NCI-H345 treated with DMSO at 0.1 percent for 48 hours (cell line): ENCODE measurements around the gene FAM186B.
"Not testable (repeated sequence)": the region's sequence is repeated elsewhere in the genome, so short reads cannot be mapped to it uniquely, and the experiment has no call there.

Experiments
- DNase-seq: peaks from one replicate; lab custom pipeline; 2025; ENCODE audit not compliant: unreplicated experiment; lab: John Stamatoyannopoulos, UW

The FAM186B gene

DNA sequence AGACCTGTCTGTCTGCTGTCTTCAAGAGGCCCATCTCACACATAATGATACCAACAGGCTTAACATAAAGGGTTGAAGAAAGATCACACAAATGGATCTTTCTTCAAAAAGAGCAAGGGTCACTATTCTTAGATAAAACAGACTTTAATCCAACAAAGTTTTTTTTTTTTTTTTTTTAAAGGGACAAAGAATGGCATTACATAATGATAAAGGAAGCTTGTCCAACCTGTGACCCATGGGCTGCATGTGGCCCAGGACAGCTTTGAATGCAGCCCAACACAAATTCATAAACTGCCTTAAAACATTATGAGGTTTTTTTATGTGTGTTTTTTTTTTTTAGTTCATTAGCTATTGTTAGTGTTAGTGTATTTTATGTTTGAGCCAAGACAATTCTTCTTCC, 6.8 kb upstream of the FAM186B start:
- no peak for DNase-seq

DNA sequence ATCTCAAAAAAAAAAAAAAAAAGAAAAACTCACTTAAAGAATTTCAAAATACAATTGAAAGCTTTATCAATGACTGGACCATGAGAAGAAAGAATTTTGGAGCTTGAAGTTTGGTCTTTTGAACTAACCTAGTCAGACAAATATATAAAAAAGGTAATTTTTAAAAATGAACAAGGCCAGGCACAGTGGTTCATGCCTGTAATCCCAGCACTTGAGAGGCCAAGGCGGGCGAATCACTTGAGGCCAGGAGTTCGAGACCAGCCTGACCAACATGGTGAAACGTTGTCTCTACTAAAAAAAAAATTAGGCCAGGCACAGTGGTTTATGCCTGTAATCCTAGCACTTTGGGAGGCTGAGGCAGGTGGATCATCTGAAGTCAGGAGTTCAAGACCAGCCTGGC, 5.3 kb upstream of the FAM186B start:
- DNase-seq, result not testable (repeated sequence)

DNA sequence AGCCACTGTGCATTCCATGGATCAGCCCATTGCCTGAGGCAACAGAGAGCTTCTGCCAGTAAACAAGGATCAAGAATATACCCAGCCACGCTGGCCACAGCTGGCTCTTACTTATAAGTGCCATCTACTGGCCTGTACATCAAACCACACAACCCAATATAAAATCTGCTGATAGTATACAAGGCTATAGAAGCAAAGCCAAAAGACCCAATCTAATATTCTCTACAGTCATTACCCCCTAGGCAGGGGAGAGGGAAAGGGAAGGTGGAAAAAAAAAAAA, 4.4 kb upstream of the FAM186B start:
- no peak for DNase-seq

DNA sequence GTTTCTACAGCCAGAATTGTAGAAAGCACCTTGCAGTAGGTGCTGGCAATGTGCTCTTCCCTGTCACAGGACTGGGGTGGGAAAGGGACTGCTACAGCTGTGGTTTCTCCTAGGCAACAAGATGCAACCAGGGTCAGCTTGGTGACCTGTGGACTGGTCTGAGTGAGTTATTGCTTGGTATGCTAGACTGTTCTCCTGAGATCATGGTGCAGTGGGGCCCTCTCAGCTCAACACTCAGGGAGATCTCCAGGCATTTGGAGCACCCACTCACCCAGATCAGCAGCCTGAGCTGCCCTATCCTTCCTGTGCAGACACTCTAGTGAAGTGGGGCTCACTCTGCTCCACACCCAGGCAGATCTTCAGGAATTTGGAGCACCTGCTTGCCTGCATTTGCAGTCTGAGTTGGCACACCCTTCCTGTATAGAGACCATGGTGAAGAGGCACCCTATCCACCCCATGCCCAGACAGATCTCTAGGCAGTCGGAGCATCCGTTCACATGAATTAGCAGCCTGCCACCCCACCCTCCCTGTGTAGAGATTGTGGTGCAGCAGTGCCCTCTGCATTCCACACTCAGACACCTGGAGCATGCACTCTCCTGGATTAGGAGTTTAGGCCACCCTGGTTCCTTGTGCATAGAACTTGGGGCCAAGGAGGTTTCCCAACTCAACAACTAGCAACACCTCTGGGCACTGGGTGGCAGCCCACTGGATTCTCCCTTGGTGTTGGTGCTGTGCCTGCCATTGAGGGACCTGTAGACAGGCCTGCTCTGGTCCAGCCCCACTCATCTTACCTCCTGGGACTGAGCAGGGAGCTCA, 3.8 kb upstream of the FAM186B start:
- DNase-seq, result no peak

DNA sequence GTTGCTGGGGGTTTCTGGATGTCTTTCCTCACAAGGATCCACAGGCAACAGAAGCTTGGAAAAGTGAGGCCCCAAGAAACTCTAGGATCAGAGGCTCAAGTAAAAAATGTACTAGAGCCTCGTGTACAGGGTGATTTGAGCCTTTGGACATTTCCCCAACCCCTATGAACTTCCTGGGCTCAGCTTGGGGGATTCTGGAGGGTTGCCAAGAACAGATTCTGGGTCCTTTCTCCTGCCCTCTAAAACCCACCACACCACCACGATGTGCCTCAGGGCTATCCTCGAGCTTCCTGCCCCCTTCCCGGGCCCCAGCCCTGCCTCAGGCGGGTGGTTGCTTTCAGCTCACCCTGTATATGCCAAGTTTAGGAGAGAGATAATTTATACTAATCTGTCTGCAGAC, 583 bp downstream of the FAM186B start:
- DNase-seq, result no peak

DNA sequence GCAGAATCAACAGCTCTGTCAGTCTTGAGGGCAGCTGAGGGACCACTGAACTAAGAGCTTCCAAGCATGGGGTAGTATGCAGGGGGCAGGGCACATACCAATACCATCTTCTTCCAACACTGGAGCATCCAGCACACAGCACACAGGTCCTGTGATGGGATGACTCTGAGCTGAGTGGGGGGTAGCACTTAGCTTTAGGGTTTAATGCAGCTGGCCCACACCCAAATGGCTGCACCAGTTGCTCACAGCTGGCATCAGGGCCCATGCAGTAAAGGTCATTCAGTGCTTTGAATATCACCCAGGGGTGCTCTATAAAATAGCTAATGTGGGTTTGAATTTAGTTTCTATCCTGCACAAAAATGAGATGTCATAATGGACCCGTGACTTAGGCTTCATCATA, 1.7 kb downstream of the FAM186B start:
- no peak for DNase-seq

DNA sequence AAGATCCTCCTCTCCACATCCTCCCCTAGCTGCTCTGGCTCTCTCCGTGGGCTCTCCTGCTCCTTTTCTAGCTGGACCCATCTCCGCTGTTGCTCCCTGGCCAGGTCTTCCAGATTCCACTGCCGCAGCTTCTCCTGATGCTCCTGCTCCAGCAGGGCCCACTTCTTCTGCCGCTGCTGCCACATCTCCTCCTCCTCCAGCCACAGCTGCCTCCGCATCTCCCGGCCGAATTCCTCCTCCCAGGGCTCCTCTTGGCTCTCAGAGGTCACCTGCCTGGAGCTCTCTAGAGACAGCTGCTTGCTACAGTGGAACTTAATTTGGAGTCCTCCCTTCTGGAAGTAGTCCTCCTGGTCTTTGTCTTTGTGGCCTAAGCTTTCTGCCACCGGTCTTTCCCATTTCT, 5.5 kb downstream of the FAM186B start:
- no peak for DNase-seq

DNA sequence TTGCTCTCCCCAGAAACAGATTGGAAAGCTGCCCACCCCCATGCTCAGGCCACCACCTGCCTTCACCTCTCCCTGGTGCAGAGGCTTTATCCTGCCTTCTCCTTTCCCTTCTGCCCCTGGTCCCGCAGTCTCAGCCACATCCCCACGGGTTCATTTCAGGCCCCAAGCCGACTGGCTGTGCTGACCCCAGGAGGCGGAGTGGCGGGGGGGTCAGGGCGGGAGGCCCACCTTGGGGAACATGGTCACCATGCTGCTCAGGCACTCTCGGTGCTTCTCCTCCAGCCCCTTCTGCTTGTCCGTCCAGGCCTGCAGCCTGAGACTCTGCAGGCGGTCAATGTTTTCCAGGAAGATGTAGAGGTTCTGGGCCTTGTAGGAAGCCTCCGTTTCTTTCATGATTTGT, 6.9 kb downstream of the FAM186B start:
- no peak for DNase-seq

DNA sequence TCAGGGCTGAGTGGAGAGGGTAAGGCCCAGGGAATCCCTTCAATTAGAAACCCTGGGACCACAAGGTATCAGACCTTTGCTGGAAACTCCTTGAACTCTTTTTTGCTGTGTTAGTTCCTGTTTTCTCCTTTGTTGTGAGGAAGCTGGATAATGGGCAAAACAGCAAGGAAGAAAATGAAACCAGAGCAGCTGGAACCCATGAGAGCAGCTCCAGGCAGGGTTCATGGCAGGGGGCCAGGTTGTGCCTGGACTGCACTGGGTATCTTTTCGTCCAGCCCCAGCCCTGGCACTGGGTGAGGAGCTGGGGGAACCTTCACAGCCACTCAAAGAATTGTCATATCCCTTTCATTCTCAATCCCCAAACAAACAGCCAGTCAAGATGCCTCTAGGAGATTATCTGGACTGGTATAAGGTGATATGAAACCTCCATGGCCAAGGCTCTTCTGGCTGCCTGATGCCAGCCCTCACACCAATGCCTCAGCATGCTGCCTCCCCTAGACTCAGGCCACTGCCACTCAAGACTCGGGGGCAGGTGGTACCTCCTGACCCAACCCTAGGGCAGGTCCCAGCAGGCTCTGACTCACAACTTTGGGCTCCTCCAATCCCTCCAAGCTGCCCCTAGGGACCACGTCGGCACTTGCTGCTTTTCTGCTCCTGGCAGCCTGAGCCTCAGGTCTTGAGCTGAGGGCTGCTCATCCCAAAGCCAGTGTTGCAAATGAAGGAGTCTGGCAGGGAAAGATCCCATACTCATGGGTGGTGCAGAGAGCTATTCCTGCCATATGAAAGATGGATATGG, 16.5 kb downstream of the FAM186B start:
- DNase-seq, result no peak

DNA sequence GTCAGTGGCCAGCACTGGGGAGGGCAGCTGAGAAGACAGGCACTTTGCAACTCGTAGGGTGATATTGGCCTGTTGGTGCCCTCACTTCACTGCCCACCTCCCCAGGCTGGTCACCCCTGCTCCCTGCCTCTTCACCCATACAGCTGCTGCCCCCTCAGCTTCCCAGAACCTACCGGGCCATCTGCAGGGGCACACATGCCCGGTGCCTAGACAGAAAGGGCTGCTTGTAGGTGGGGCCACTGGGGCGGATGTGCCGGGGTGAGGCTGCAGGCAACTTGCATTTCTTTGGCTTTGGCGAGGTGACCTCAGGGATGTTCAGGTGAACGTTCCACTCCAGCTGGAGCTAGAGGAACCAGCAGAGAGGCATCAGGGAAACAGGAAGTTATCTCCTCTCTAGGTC, 17.2 kb downstream of the FAM186B start:
- DNase-seq, result no peak

DNA sequence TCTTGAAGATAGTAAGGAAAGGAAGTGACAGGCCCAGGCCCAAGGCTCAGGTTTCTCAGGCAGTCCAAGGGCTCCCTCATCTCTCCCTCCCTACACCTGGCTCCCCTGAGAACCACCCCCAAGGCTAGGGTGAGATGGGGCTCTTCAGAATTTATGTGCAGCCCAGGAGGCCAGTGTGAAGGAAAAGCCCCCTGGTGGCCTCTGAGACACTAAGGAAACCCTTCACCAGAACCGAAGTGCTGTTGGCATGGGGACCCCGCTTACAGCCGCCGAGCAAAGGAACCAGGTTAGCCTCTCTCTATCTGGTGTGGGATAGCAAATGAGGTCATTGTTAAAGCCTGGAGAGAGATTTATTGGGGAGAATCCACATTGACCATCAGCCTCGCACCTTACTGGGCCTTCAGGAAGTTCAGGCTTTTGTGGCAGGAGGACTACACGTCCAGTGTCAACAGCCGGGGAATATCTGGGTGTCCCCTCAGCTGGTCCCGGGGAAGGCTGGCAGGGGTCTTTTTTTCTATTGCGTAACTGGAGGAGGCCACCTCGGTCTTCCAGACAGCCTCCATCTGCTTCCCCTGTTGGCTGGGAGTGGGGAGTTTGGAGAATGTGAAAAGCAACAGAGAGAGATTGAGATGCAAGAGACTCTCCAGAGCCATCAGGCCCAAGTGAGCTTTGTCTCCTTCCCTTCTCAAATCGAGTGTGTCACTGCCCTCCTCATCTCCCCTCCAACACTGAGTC, 18.1 kb downstream of the FAM186B start:
- DNase-seq, result no peak

DNA sequence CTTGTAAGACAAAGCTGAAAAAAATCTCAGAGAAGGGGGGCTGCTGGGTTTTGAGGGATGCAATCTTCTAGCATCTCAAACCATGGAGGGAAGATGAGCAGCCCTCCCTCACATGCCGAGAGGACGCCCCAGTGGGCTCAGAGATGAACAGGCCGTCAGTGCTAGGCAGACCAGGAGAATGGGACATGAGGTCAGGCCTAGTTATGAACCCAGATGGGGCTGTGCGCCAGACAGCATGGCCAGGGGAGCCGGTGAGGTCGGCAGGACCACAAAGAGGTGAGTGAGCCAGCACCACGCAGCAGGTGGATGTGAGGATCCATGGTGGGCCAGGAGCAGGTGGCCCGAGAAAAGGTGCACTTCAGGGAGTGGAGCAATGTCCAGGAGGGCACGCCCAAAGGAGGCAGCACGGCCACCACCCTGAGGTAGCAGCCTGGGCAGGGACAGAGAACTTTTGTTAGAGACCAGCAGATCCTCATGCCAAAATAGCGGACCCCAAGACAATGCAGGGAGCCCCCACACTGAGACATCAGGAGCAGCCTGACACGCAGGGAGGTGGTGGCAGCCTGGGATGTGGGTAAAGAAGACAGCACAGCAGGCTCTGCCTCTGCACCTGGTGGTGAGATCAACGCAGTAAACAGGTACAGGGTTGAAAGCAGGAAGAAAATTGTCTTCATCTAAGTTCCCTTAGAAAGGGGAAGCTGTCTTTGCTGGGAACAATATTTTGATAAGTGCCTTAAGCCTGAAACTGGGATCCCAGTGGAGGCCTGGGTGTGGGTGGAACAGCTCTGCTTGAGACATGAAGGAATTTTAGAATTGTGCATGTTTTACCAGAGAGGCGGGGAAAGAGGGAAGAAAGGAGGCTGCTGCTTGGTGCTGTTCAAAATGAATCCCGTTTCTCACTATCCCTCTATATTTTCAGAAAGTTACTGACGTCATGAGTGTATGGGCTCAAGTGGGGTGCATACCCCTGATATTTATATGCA, 19.7 kb downstream of the FAM186B start:
- DNase-seq, result no peak

DNA sequence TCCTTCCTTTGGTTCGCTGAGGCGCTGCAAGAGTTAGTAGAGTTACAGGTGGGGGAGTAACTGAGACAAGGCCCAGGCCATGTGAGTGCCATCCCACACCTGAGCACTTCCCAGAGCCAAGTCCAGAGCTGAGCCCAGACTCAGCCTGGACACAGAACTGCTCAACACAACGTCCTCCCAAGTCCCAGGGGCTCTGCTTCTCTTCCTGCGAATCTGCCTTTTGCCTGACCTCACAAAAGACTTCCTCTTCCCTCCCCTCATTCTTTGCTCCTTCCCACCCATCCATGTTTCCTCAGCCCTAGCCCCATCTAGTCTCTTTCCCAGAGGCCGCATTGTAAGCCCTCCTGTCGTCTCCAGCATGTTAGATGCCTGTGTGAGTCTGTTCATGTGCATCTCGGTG, 20.8 kb downstream of the FAM186B start:
- DNase-seq, result no peak

DNA sequence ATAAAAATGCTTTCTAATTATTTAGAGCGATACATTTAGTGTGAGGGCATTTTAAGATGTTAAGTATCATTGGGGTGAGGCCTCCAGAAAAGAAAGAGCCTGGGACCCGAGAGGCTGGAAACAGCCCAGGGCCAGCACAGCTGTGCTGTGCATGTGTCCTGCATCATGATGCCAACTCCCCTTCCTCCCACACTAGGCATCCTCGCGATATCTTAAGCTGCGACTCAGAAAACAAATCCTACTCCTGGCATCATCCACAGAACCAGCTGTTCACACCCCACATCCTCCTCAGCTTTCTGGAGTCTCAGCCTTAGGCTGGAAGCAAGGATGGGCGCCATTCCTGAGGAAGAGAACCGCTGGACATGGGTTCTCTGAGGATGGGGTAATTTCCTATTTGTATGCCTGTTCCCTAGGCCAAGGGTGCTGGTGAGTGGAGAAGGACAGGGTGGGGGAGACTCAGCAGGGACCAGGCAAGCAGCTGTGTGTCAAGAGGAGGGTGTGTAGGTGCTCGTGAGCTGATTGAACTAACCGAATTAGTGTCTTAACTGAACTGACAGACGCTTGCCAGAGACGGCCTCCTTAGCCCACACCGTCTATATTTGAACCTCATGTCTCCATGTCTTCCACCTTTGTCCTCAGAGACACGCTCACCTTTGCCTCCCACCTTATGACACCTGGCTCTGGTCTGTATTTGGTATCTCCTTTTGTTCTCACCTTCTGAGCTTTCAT, 21.9 kb downstream of the FAM186B start:
- DNase-seq, result no peak

DNA sequence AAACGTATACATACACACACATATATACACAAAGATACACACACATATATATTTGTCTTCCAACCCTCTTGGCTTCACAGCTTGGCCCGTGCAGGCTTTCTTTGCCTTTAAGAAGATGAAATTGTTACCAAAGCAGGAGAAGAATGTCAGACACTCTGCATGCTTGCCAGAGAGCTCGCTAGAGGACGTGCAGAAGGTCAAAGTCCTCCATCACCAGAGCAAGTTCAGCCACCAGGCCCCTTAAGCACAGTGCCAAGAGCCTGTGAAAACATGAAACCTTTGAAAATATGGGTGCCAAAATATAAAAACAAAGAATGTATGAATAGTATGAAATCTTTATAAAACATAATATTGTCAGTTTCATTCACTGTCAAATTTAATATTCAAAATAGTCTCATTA, 22.6 kb downstream of the FAM186B start:
- no peak for DNase-seq

DNA sequence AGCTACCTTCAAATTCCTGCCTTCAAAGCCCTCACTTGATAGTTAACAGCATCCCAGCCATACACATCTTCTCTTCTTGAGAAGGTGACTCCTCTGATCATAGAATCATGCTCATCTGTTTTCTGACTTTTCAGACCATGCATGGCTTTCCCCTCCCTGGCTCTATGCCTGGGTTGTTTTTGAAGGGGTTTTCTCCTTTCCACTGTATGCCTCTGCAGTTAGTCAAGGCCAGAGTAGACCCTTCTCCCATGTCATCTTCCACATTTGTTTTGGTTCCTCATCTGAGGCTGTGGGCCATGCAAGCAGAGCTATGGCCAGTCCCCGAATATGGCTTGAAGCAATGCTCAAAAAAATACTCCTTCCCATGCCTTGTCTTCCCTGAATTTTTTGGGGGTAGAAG, 23.2 kb downstream of the FAM186B start:
- DNase-seq, result no peak

DNA sequence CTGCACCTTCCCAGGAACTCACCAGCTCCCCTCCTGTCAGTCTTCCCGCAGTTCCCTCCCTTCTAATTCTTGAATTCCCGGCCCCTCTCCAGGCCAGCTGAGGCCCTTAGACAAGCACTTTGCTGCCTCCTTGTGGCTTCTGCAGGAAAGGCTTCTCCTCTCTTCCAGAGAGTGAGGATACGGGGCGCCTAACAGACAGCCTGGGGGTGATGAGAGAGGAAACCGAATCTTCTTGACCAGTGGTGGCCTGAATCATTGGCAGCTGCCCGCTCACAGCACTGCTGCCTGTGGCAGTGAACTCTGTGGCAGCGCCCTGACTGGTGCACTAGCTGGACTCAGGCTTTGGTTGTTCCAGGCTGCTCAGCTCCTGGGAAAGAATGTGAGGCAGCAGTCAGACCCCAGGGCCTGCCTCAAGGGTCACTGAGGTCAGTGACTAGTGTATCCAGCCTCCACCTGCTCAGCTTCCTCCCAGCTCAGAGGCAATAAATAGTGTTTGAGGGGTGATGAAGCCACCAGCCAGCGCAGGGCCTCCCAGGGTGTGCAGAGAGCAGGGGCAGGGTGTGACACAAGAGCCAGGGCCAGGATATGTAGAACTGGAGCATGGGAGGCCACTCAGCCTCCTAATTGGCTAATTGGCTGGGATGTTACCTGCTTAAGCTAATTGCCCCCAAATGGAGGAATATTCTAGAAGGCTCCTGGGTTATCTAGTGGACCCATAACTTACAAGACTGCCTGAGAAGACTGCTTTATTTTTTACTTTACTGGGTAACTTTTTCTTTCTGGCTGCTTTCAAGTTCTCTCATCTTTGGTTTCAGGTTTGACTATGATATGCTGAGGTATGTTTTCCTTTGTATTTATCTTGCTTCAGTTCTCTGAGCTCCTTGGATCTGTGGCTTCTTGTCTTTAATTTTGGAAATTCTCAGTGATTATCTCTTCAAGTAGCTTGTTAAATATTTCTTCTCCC, 24.6 kb downstream of the FAM186B start:
- DNase-seq, result no peak

DNA sequence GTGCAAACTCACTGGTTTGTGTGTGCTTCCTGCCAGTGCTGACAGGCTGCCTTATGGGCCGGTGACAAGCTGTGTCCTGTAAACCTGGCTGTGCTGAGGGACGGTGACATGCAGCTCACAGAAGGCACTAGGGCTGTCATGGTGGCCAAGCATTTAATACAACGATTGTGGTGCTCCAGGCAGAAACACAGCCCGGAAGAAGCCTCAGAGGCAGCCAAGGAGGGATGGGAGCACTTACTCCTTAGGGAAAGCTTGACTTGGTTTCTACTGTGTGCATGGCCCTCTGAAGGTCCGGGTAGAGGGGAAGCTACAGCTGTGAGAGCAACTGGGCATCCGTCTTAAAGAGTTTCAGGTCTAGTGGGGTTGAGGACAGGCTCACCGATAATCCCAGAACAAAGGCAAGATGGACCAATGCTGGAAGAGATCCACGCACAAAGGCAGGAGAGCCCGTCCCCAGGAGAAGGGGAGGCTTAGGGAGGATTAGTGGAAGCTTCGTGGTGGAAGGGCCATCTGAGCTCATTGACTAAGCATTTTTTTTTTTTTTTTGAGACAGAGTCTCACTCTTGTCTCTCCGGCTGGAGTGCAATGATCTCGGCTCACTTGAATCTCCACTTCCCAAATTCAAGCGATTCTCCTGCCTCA, 26.8 kb downstream of the FAM186B start:
- DNase-seq, result no peak
